GM18861 (cell line): ENCODE measurements around the gene DCLRE1C.
"Not testable (repeated sequence)": the region's sequence is repeated elsewhere in the genome, so short reads cannot be mapped to it uniquely, and the experiment has no call there.

Source experiments
- ATAC-seq: cut with Tn5 transposase; IDR thresholded peaks from one replicate; pipeline ENCODE4 v1.9.1; 2021; ENCODE audit not compliant: unreplicated experiment

Gene DCLRE1C

DNA sequence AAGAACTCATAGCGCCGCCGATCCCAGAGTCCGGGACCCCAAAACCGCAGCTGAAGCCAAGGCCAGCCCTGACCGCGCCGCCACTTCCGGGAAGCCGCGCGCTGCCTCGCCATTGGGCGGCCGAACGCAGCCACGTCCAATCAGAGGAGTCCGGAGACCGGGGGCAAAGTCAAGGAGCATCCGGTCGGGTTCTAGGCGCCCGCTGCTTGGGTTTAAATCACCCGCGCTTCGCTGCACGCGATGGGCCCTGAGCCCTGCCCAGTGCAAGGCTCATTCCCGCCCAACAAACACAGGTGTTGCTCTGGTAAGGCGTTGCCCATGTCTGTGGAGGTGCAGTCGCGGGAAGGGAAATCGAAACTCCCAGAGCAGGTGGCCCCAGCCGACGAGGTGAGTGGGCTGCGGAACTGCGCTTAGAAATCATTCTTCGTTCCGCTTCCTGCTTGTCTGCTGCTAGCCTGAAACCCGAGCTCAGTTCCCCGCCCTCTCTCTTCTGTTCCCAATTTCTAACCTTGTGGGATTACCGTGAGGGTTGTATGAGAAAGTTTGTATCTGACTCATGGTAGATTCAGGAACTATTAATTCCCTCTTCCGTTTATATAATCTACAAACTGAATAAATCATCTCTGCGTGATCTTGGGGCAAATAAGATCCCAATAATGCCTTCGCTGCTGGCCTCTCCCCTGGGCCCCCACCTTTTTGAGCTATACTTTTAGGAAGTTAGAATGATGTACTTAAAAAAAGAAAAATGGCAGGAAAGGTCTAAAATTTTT, at the start of gene DCLRE1C:
DCLRE1C (minus strand) TSS at position 96 of the 770 bp plus-strand sequence; CDS start at position 10, 86 bp downstream.
- ATAC-seq = peak; percentile 61

DNA sequence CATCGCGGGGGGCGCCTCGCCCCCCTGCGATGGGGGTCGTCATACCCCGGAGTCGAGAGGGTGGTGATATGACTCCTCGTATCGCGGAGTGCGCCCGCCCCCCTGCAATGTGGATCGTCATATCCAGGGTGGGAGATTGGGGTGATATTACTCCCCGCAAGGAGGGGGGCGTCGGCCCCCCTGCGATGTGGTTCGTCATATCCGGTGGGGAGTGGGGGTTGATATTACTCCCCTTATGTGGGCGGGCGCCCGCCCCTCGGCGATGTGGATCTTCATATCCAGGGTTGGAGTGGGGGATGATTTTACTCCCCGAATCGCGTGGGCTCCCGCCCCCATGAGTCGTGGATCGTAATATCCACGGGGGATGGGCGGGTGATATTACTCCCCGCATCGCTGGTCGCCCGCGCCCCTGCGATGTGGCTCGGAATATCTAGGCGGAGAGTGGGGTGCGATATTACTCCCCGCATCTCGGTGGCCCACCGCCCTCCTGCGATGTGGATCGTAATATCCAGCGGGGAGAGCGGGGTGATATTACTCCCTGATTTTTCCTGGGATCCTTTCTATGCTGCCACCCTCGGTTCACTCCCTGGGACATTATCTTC, 42.2 kb upstream of the DCLRE1C start:
- no peak for ATAC-seq

DNA sequence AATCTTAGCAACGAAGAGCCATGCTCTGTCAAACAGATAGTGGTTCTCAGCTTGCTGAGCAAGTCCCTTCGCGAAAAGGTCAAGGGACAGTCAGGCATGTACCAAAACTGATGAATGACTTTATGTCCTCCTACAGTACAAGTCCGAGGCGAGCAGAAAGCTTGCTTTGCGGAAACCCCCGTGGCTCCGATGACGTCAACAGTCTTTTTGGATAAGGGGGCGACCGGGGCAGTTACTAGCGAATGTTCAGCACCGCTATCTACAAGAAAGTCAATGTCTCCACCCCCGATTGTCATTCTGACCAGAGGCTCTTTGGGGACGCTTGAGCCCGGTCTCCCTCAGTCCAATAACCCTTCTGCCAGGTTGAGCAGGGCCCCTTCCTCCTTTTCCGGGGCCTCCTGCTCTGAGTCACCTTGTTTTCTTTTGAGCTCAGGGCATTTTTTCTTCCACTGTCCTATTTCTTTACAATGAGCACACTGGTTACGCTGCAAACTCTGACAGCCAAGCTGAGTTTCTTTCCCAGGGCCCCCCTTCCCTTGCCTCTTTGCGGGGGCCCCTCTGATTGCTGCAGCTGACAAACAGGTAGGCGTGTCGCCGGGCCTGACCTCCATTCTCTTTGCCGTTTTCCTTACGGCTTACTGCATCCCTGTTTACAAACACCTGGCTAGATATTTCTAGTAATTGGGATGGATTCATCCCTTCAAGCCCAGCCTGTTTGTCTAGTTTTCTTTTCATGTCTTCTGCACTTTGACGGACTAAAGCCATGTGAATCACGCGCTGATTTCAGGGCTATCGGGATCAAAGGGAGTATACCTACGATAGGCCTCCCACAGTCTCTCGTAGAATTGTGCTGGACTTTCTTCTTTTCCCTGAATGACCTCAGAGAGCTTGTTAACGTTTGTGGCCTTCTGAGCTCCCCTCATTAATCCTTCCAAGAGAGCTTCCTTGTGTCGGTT, 39.9 kb upstream of the DCLRE1C start:
- ATAC-seq = not testable (repeated sequence)

DNA sequence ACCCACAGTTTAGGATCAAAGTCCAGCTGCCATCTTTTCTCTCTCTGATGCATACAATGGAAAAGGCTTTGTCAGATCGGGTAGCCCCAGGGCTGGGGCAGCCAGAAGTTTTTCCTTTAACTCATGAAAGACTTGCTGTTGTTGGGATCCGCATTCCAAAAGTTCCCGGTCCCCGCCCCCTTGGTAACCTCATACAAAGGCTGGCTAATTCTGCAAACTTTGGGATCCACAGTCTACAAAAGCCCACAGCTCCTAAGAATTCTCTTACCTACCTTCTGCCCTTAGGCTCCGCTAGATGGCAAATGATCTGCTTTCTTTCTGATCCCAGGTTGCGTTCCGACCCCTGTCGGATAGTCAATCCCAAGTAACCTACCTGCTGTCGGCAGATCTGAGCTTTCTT, 38.4 kb upstream of the DCLRE1C start:
- not testable (repeated sequence) for ATAC-seq

DNA sequence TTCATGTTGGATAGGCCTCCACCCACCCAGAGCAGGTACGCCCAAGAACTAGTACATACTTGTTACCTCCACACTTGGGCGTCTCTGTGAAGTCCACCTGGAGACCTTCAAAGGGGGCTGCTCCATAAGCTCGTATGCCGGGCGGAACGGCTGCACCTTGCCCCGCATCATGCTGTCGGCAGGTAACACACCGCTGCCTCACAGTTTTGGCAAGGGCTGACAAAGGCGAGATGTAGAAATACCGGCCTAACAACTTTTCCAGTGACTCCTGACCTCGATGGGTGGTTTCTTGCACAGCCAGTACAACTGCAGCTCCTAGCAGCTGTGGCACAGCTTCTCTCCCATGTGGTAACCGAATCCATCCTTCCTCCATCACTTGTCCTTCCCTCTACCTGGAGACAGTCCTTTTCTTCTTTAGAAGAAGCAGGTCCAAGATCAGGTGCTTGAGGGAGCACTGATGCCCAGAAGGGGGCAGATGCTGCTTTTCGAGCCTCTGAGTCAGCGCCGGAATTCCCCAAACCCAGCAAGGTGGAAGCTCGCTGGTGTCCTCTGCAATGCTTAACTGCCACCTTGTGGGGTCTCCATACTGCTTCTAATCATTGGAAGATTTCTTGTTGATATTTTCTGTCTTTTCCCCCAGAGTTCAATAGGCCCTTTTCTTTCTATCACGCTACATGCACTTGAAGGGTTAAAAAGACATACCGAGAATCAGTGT, 37.3 kb upstream of the DCLRE1C start:
- not testable (repeated sequence) for ATAC-seq

DNA sequence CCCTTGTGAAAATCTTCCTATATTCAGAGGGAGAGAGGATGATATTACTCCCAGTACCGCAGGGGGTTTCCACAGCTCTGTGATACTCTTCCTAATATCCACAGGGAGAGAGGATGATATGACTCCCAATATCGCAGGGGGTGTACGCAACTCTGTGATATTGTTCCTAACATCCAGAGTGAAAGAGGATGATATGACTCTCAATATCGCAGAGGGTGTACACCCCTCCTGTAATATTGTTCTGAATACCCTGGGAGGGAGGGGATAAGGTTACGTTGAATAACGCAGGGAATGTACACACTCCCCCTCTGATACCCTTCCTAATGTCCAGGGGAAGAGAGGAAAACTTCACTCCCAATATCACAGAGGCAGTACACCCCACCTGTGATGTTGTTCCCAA, 35.7 kb upstream of the DCLRE1C start:
- not testable (repeated sequence) for ATAC-seq

DNA sequence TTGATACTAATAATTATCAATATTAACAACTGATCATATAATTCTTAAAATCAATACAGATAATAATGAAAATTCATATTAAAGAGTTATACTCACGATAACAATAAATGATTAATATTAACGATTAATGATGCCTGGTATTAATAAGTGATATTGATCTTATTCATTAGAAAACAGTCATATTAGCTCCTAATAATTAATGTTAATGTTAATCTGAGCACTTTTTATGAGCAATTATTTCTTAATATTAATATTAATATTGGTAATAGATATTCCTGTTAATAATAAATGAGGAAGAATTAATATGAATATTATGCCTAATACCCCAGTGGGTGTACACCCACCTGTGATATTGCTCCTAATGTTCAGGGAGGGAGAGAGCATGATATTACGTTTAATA, 28.8 kb upstream of the DCLRE1C start:
- ATAC-seq = no peak

DNA sequence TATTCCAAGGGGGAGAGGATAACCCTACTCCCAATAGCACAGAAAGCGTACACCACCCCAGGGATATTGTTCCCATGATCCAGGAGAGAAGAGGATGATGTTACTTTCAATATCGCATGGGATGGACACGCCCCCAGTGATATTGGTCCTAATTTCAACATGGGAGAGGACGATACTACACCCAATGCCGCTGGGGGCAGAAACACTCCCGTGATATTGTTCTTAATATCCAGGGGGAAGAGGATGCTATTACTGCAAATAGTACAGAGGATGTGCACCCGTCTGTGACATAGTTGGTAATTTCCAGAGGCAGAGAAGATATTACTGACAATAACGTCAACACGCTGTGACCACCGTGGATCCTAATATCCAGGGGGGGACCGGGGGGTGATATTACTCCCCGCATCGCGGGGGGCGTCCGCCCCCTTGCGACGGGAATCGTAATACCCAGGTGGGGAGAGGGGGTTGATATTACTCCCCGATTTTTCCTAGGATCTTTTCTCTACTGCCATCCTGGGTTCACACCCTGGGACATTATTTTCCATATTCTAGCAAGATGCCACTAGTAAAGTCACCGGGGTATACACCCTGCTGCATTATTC, 21.9 kb upstream of the DCLRE1C start:
- ATAC-seq = no peak

DNA sequence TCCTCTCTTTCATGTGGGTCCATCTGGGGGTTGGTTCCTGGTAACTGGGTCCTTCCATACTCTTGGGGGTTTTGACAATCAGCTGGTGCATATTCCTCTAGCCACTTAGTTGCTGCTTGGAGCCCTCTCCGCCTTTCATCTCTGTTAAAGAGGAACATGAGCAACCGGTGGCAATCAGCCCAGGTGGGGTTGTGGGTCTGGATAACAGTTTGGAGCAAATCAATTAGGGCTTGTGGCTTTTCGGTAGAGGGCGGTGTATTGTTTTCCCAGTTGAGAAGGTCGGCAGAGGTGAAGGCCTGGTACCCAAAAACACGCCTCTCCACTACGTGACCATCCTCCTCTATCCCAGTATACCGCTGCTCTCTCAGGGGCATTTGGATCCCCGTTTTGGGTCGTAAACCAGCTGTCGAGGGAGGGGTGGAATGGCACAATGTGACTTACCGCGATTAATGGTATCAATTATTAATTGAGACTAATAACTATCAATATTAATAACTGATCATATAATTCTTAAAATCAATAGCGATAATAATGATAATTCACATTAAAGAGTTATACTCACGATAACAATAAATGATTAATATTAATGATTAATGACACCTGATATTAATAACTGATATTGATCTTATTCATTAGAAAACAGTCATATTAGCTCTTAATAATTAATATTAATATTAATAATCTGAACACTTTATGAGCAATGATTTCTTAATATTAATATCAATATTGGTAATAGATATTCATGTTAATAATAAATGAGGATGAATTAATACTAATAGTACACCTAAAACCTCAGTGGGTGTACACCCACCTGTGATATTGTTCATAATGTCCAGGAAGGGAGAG, 20.5 kb upstream of the DCLRE1C start:
- ATAC-seq = not testable (repeated sequence)

DNA sequence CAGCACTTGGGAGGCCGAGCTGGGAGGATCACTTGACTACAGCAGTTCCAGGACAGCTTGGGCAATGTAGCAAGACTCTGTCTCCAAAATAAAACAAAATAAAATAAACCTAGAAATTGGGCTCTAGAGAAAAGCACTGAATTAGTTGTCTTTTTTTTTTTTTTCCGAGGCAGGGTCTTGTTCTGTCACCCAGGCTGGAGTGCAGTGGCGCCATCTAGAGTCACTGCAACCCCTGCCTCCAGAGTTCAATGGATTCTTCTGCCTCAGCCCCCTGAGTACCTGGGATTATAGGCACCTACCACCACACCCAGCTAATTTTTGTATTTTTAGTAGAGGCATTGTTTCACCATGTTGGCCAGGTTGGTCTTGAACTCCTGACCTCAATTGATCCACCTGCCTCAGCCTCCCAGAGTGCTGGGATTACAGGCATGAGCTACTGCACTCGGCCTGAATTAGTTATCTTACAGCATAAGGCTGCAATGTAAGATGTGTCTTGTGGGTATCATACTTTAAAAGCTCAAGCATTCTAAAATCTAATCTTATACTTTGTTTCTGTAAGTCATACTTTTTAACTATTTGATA, 18.1 kb upstream of the DCLRE1C start:
- ATAC-seq = no peak

DNA sequence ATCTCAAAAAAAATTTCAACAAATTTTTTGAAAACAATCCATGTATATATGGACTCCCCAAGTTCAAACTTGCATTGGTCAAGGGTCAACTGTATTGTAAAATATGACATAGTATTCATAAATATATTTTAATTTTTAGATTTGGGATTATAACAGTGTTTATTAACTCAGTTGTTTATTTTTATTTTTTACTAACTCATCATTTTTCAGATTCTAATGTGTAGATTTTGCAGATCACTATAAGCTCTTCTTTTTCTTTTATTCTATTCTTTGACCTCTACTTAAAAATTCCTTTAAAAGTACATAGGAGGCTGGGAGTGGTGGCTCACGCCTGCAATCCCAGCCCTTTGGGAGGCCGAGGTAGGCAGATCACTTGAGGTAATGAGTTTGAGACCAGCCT, 14.0 kb upstream of the DCLRE1C start:
- ATAC-seq = no peak

DNA sequence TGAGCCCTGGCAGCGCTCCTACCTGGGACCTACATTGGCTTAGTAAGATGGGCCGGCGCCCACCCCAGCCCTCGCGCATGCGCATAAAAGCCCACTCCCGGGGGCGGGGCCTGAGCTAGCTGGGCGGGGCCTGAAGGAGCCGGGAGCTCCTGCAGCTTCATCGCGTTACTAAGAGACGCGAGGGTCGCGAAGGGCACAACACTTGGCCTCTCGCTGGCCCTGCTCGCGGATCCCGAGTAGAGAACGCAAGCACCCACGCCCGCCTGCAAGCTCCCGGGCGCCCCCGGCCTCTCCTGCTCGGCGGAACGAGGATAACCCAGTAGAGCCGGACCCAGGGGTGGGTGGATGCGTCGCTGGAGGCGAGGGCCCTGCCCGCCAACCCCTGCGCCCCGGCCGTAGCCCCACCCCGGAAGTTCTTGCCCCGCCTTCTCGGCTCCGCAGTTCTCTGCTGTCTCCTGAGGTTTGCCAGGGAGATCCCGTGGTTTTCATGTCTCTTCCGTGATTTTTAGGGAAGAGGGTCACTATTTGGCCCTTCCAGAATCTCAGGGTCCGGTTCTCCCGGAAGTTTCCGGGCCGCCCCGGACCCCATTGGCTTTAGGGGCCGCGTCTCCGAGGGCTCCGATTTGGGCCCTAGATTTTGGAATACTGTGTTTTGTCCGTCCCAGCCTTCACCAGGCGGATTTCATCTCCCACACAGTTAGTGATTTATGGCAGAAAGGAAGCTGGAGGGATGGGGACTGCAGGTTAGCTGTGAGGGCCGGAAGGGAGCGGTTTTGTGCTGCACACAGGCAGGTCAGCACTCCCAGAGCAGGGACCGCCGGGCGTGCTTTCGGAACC, 5.5 kb upstream of the DCLRE1C start, which contains the start of gene MEIG1:
MEIG1 (plus strand) TSS at position 168 of the 837 bp plus-strand sequence. CDS start 7,081 bp downstream, outside the sequence.
- peak; percentile 65 for ATAC-seq

DNA sequence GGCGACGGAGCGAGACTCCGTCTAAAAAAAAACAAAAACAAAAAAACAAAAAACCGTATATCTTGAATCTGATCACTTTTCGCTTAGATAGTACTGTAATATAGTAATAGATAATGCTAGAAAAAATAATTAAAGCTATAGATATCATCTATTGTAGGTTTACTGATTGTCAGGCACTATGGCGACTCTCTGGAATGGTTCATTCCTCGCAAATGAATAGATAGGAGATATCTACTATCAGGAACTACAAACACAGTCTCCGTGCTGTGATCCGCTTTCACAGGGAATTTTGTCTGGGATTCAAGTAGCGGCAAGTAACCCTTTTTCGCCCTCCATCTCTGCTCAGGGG, 5.0 kb upstream of the DCLRE1C start:
- ATAC-seq = no peak

DNA sequence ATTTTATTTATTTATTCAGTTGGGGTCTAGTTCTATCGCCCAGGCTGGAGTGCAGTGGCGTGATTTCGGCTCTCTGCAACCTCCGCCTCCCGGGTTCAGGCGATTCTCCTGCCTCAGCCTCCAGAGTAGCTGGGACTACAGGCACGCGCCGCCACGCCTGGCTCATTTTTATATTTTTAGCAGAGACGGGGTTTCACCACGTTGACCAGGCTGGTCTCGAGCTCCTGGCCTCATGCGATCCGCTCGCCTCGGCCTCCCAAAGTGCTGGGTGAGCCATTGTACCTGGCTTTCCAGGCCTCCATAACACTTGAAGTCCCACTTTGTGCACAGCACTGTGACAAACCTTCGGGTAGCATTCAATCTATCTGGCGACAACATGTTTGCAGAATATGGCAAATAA, 1.0 kb upstream of the DCLRE1C start:
- ATAC-seq = no peak

DNA sequence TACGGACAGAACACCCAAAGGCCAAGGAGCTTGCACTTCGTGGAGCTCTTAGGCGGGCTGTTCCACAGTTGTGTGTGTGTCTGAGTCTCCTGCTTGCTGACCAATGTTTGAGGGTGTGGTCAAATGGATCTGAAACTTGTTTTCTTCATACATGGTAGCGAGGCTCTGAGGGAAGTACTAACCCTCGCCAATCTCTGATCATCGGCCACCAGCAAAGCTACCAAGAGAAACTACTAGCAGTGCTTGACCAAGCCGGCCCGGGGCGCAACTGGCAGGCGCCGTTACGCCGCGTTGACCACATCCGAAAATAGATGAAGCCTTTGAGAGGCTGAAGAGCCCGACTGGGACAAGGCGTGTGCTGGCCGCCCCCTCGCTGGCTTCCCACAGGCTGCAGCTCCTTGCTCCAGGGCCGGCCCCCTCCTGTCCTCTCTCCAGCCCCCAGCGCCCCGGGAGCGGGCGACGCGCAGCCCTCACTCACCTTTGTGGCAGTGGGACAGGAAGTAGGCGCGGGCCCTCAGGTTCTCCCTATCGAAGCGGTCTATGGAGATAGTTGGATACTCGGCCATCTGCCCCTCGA, 384 bp downstream of the DCLRE1C start:
- ATAC-seq = peak; percentile 37

DNA sequence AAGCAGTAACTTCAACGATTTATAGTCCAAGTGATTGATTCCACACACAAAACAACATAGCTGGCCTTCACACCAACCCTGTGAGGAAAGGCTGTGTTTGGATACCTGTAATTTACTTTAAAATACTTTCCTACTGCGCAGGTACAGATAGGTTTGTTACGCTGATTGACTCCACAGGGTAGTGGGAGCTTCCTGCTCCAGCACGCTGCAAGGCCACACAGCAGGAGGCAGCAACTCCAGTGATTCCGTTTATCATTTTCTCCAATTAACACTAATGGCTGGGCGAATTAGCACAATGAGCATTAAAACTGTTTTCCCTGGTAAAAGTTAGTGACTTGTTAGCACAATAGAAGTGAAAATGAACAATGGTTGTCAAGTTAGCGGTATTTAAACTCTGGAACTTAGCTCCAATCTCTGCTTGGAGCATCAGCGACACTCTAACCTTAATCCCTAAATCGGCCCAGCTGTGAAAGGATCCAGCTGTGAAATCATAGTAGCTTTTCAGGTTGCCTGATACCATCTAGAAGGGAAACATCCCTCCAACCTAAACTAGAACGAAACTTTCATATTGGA, 959 bp downstream of the DCLRE1C start:
- no peak for ATAC-seq

DNA sequence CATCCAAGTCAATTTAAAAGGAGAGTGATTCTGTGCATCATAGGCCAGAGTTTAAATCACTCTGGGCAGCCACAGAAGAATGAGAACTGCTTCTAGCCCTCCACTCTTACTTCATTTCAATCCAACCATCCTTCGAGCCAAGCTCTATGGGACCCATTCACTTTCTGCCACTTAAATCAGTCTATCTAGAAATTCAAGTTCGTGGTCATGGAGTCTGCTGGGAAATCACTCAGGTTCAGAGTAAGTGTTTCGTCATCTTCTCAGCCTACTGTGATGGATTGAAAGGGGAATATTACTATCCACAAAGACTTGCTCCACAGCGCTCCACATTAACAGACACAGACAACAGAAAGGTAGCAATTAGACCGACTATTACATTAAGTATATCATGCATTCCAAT, 4.6 kb downstream of the DCLRE1C start:
- ATAC-seq = no peak

DNA sequence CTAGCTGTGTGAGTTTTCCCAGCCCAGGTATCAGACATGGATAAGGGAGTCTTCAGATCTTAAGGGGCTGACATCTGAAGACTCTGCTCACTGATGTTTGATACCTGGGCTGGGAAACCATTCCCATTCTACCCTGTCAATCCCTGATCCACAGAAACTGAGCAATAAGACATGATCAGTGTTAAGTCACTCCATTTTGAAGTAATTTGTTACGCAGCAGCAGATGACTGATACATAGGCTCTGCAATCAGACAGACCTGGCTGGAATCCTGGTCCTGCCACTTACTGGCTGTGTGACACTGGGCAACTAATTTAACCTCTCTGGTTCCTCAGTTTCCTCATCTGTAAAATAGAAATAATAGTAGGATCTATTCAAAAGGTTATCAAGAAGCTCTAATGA, 6.6 kb downstream of the DCLRE1C start:
- ATAC-seq = no peak
